Omental fat pad (tissue), 4 donors: ENCODE results near the gene PLIN4. TPM values are rescaled to one million over a fixed set of nuclear protein-coding genes. Genes with fewer than 3 reads are reported as not detected.
"Not testable (repeated sequence)": the region's sequence is repeated elsewhere in the genome, so short reads cannot be mapped to it uniquely, and the experiment has no call there.

Experiments
- ATAC-seq: fragments of 150-250 bp; one replicate; pipeline ENCODE4 v1.9.1; 2016; ENCODE audit warnings: mild to moderate bottlenecking, moderate library complexity; ENCODE audit not compliant: low FRiP score
- DNase-seq: peaks from one replicate; pipeline ENCODE4 v3.0.0-alpha.2; 2019; ENCODE audit warnings: low spot score
- total RNA-seq, 4 donors: library from RNA; depleted of rRNA; stranded (reverse); fragments of >200 nt; gene quantifications; one replicate each; pipeline ENCODE4 v1.1.0, GENCODE V29; 2016
- TF ChIP-seq, protein P1 (sequence below), 3 donors: fragments of 450-650 bp; IDR thresholded peaks; one replicate each; pipeline ENCODE4 v1.5.1; 2016 to 2017; ENCODE audit warnings: antibody characterized with exemption in 3 of 3, mild to moderate bottlenecking in 3 of 3, moderate library complexity in 2 of 3

Gene PLIN4, protein sequence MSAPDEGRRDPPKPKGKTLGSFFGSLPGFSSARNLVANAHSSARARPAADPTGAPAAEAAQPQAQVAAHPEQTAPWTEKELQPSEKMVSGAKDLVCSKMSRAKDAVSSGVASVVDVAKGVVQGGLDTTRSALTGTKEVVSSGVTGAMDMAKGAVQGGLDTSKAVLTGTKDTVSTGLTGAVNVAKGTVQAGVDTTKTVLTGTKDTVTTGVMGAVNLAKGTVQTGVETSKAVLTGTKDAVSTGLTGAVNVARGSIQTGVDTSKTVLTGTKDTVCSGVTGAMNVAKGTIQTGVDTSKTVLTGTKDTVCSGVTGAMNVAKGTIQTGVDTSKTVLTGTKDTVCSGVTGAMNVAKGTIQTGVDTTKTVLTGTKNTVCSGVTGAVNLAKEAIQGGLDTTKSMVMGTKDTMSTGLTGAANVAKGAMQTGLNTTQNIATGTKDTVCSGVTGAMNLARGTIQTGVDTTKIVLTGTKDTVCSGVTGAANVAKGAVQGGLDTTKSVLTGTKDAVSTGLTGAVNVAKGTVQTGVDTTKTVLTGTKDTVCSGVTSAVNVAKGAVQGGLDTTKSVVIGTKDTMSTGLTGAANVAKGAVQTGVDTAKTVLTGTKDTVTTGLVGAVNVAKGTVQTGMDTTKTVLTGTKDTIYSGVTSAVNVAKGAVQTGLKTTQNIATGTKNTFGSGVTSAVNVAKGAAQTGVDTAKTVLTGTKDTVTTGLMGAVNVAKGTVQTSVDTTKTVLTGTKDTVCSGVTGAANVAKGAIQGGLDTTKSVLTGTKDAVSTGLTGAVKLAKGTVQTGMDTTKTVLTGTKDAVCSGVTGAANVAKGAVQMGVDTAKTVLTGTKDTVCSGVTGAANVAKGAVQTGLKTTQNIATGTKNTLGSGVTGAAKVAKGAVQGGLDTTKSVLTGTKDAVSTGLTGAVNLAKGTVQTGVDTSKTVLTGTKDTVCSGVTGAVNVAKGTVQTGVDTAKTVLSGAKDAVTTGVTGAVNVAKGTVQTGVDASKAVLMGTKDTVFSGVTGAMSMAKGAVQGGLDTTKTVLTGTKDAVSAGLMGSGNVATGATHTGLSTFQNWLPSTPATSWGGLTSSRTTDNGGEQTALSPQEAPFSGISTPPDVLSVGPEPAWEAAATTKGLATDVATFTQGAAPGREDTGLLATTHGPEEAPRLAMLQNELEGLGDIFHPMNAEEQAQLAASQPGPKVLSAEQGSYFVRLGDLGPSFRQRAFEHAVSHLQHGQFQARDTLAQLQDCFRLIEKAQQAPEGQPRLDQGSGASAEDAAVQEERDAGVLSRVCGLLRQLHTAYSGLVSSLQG (N-terminal part only)
- total RNA-seq, result 1,000 to 10,000 TPM in 1 of 4 donors, 100 to 1,000 TPM in 3; 183 to 2,054 (median 453) TPM

DNA sequence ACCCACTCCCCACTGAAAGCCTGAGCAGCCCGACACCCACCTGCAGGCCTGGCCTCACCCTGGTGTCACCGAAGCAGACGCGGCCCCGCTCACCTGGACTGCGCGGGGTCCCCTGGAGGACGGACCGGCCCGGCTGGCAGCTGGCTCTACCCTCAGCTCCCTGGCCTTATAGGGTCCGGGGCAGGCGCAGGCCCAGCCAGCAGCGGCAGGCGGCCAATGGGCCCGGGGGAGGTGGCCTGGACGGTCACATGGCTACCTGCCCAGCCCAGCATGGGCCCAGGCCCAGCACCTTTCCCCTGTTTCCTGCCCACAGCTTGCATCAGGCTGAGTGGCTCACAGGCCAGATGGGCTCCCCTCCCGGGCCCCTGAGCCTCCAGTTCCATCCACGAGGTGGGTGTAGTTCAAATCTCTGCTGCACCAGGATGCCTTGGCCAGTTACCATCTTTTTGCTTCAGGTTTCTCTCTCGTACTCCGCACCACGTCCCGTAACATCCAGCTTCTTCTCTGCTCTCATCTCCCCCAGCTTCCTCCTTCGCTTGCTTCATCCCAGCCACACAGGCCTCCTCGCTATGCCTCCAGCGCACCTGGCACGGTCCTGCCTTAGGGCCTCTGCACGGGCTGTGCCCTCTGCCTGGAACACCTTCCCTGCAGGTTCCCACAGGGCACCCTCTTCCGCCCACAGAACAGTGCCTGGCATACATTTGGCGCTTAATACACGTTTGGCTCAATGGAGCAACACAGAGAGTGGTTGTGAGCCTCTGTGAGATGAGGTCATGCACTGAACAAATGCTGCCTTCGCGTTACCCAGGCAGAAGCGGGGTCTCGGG is at the start of gene PLIN4:
TSS of gene PLIN4 (minus strand) at position 142 of the 827 bp plus-strand sequence. CDS start 214 bp downstream, outside the sequence.
- TF ChIP-seq, protein P1, sequence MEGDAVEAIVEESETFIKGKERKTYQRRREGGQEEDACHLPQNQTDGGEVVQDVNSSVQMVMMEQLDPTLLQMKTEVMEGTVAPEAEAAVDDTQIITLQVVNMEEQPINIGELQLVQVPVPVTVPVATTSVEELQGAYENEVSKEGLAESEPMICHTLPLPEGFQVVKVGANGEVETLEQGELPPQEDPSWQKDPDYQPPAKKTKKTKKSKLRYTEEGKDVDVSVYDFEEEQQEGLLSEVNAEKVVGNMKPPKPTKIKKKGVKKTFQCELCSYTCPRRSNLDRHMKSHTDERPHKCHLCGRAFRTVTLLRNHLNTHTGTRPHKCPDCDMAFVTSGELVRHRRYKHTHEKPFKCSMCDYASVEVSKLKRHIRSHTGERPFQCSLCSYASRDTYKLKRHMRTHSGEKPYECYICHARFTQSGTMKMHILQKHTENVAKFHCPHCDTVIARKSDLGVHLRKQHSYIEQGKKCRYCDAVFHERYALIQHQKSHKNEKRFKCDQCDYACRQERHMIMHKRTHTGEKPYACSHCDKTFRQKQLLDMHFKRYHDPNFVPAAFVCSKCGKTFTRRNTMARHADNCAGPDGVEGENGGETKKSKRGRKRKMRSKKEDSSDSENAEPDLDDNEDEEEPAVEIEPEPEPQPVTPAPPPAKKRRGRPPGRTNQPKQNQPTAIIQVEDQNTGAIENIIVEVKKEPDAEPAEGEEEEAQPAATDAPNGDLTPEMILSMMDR (IDR thresholded peaks at IDR 0.05), result no peak
- ATAC-seq, result peak; percentile 78
- no peak for DNase-seq

DNA sequence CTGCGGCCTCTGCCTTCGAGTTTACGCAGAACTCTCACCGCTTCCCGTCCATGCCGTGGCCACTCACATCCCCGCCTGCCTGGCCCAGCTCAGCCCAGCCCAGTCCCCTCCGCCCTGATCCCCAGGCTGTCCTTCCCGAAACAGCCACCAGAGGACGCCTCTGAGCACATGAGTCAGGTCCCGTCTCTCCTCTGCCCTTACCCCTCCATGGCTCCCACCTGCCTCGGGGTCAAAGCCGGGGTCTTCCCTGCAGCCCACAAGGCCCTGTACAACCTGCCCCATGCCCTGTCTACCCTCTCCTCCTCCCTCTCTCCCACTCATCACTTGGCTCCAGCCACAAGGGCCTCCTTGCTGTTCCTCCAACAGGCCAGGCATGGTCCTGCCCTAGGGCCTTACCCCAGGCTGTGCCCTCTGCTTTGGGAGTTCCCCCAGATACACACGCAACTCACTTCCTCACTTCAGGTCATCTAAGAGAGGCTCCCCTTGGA is 49.3 kb upstream of the PLIN4 start:
- DNase-seq, result peak; percentile 55

DNA sequence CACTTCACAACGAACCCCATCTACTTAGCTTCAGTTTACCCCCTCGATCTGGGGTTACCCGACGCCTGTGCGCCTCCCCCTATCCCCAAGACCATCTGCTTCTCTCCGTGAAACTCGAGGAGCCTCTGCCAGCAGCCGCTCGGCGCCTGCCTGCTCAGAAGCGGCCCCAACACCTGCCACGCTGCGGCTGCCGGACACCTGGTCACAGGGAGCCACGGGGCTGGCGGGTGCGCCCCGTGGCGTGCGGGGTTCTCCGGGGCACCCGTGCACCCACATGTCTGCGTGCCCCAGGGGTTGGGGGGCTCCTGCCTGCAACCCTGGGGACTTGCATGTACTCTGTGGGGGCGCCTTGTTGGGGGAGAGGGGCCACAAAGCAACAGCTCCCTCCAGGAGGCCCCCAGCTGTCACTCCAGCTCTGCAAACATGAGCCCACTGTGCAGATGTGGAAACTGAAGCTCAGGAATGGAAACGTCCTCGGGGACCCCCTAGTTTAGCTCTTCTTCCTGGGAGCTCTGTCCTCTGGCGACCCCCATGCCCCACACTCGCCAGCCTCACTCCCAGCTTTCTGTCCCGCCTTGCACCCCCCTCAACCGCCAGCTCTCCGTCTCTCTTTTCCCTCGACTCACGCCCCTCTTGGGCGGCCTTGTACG is 48.2 kb upstream of the PLIN4 start:
- TF ChIP-seq, protein P1 (IDR thresholded peaks at IDR 0.05), result no peak
- DNase-seq (no peak), ATAC-seq (no peak)

More for the DNA sequence above, 49.3 kb upstream of the PLIN4 start:
- peak; percentile 34 for ATAC-seq
- TF ChIP-seq, protein P1 (IDR thresholded peaks at IDR 0.05), result peak in 2 of 3 donors; percentile 14 to 55

DNA sequence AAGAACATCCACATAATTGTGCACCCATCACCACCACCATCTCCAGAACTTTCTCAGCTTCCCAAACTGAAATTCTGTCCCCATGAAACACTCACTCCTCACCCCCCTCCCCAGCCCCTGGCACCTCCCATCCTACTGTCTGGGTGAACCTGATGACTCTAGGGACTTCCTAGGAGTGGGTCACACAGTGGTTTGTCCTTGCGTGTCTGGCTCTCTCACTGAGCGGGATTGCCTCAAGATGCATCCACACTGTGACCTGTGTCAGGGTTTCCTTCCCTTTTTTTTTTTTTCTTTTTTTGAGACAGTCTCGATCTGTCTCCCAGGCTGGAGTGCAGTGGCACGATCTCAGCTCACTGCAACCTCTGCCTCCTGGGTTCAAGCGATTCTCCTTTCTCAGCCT is 45.3 kb upstream of the PLIN4 start:
- not testable (repeated sequence) for DNase-seq, ATAC-seq

DNA sequence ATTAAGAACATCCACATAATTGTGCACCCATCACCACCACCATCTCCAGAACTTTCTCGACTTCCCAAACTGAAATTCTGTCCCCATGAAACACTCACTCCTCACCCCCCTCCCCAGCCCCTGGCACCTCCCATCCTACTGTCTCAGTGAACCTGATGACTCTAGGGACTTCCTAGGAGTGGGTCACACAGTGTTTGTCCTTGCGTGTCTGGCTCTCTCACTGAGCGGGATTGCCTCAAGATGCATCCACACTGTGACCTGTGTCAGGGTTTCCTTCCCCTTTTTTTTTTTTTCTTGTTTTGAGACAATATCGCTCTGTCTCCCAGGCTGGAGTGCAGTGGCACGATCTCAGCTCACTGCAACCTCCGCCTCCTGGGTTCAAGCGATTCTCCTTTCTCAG is 43.8 kb upstream of the PLIN4 start:
- not testable (repeated sequence) for DNase-seq, ATAC-seq

DNA sequence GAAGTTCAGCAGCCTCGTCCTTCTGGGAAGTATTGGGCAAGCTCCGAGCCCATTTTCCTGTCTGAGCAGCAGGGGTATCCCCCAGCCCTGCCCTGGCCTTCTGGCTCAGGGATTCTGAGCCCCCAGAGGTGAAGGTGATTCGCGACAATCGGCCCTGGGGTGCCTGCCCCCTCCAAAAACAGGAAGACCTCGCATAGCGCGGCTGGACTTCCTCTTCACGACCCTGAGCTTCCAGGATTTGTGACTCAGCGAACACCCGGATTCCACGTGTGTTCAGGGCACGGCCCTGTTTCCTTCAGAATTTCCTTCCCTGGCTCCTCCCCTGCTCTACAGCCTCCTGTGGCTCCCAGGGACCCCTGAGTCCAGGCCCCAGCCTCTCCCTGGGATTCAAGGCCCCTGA is 41.3 kb upstream of the PLIN4 start, which contains the start of gene SEMA6B:
TSS of gene SEMA6B (minus strand) at position 116 of the 400 bp plus-strand sequence. CDS start 1,227 bp downstream, outside the sequence.
- no peak for DNase-seq
- TF ChIP-seq, protein P1 (IDR thresholded peaks at IDR 0.05), result no peak
- ATAC-seq, result peak; percentile 42
